GM10847 (cell line): ENCODE data around the gene SCT.

Experiments
- POLR2A ChIP-seq: IDR thresholded peaks from 2 replicates; pipeline ENCODE4 v1.6.1; 2011; ENCODE audit not compliant: insufficient read length; ENCODE audit errors: extremely low read depth

The SCT gene

GRCh38 chr11:626475-627307, at the start of gene SCT:
Gene SCT (minus strand): TSS chr11:627181. CDS start chr11:627143, 38 bp downstream.
- no peak for TF ChIP-seq POLR2A

- no peak for TF ChIP-seq POLR2A
These were observed 47.4 kb upstream of the SCT start for GRCh38 chr11:674406-674805.

GRCh38 chr11:673866-674265, 46.9 kb upstream of the SCT start:
- no peak for TF ChIP-seq POLR2A

- no peak for TF ChIP-seq POLR2A
These were observed 38.8 kb upstream of the SCT start for GRCh38 chr11:665704-666281.

- no peak for TF ChIP-seq POLR2A
These were observed 38.2 kb upstream of the SCT start for GRCh38 chr11:665062-665703.

GRCh38 chr11:662689-663274, 35.8 kb upstream of the SCT start:
- no peak for TF ChIP-seq POLR2A

- TF ChIP-seq POLR2A: no peak
These were observed 33.9 kb upstream of the SCT start for GRCh38 chr11:660681-661444.

GRCh38 chr11:660281-660680, 33.3 kb upstream of the SCT start:
- no peak for TF ChIP-seq POLR2A

- no peak for TF ChIP-seq POLR2A
These were observed 32.6 kb upstream of the SCT start for GRCh38 chr11:659532-660085.

GRCh38 chr11:657691-658126, 30.7 kb upstream of the SCT start:
- no peak for TF ChIP-seq POLR2A

GRCh38 chr11:656866-657265, 29.9 kb upstream of the SCT start:
- no peak for TF ChIP-seq POLR2A

GRCh38 chr11:656426-656825, 29.4 kb upstream of the SCT start:
- no peak for TF ChIP-seq POLR2A

GRCh38 chr11:655036-655726, 28.2 kb upstream of the SCT start:
- TF ChIP-seq POLR2A: no peak

GRCh38 chr11:653837-654236, 26.9 kb upstream of the SCT start:
- no peak for TF ChIP-seq POLR2A
